Mesenchymal stem cell (in vitro differentiated cells and primary cell): Measurements from ENCODE around the gene FOXA1.

ENCODE experiments used
- DNase-seq: peaks from one replicate; pipeline ENCODE4 v3.0.0-alpha.2; 2013
- H2AFZ ChIP-seq: one replicate; pipeline ENCODE4 v1.6.1; 2013; ENCODE audit warnings: low read depth, mild to moderate bottlenecking, control low read depth, inconsistent platforms, low read length, moderate library complexity
- H2AK5ac ChIP-seq: 2 replicates; pipeline ENCODE4 v1.6.1; 2013; ENCODE audit warnings: low read length, moderate library complexity, mild to moderate bottlenecking, inconsistent platforms; ENCODE audit not compliant: severe bottlenecking
- H2BK120ac ChIP-seq: one replicate; pipeline ENCODE4 v1.6.1; 2013; ENCODE audit warnings: low read depth, mild to moderate bottlenecking, inconsistent platforms, low read length, moderate library complexity
- H2BK12ac ChIP-seq, 2 experiments: one replicate each; pipeline ENCODE4 v1.6.1; 2013; ENCODE audit warnings: inconsistent platforms in 2 of 2, low read length in 2 of 2, mild to moderate bottlenecking in 2 of 2, moderate library complexity in 2 of 2, control low read depth in 1 of 2
- H2BK15ac ChIP-seq: one replicate; pipeline ENCODE4 v1.6.1; 2013; ENCODE audit warnings: mild to moderate bottlenecking, low read depth, inconsistent platforms; ENCODE audit not compliant: poor library complexity, severe bottlenecking
- H2BK5ac ChIP-seq: 2 replicates; pipeline ENCODE4 v1.6.1; 2013; ENCODE audit warnings: low read depth, mild to moderate bottlenecking, low read length, control low read depth, inconsistent platforms; ENCODE audit not compliant: poor library complexity, severe bottlenecking
- H3K14ac ChIP-seq, 2 experiments: one replicate each; pipeline ENCODE4 v1.6.1; 2013; ENCODE audit warnings: inconsistent platforms in 2 of 2, low read length in 2 of 2, control low read depth in 1 of 2, mild to moderate bottlenecking in 1 of 2, moderate library complexity in 1 of 2
- H3K18ac ChIP-seq, 2 experiments: one replicate each; pipeline ENCODE4 v1.6.1; 2013; ENCODE audit warnings: inconsistent platforms in 2 of 2, low read length in 2 of 2, control low read depth in 1 of 2, low read depth in 1 of 2, mild to moderate bottlenecking in 1 of 2
- H3K23ac ChIP-seq, 2 experiments: one replicate each; pipeline ENCODE4 v1.6.1; 2013; ENCODE audit warnings: inconsistent platforms in 2 of 2, low read length in 2 of 2, mild to moderate bottlenecking in 2 of 2, moderate library complexity in 2 of 2, control low read depth in 1 of 2
- H3K27ac ChIP-seq: 2 replicates; pipeline ENCODE4 v1.5.1; 2013; ENCODE audit warnings: mild to moderate bottlenecking, moderate library complexity, low read length, control low read depth, inconsistent platforms; ENCODE audit not compliant: poor library complexity, severe bottlenecking
- H3K27me3 ChIP-seq, 2 experiments: 2 replicates each; pipeline versions ENCODE4 v1.6.1 to v1.7.0; 2013; ENCODE audit warnings: low read length in 2 of 2, mild to moderate bottlenecking in 2 of 2, moderate library complexity in 2 of 2, control low read depth in 1 of 2, inconsistent platforms in 1 of 2; ENCODE audit not compliant: control insufficient read depth in 1 of 2, insufficient read depth in 1 of 2
- H3K36me3 ChIP-seq, 2 experiments: 2 replicates each; pipeline versions ENCODE4 v1.6.1 to v1.7.0; 2013; ENCODE audit warnings: low read length in 2 of 2, control low read depth in 1 of 2, inconsistent platforms in 1 of 2, low read depth in 1 of 2, mild to moderate bottlenecking in 1 of 2; ENCODE audit not compliant: insufficient read depth in 2 of 2, control insufficient read depth in 1 of 2
- H3K4ac ChIP-seq, 2 experiments: one replicate each; pipeline ENCODE4 v1.6.1; 2013; ENCODE audit warnings: inconsistent platforms in 2 of 2, low read length in 2 of 2, mild to moderate bottlenecking in 2 of 2, moderate library complexity in 2 of 2, control low read depth in 1 of 2, low read depth in 1 of 2
- H3K4me1 ChIP-seq: 2 replicates; pipeline ENCODE4 v1.6.1; 2013; ENCODE audit warnings: low read depth, low read length, control low read depth; ENCODE audit not compliant: control insufficient read depth, insufficient read depth
- H3K4me2 ChIP-seq: 2 replicates; pipeline ENCODE4 v1.6.1; 2013; ENCODE audit warnings: low read length, mild to moderate bottlenecking, inconsistent platforms; ENCODE audit not compliant: poor library complexity, severe bottlenecking
- H3K4me3 ChIP-seq, 2 experiments: 2 replicates each; pipeline versions ENCODE4 v1.5.1 to v1.7.0; 2013; ENCODE audit warnings: low read length in 2 of 2, mild to moderate bottlenecking in 2 of 2, control low read depth in 1 of 2, low read depth in 1 of 2; ENCODE audit not compliant: insufficient read depth in 1 of 2
- H3K79me1 ChIP-seq: replicated peaks from 2 replicates; pipeline ENCODE4 v1.6.1; 2013; ENCODE audit warnings: mild to moderate bottlenecking, control low read depth, low read length, inconsistent platforms; ENCODE audit not compliant: poor library complexity, severe bottlenecking
- H3K9ac ChIP-seq: 2 replicates; pipeline ENCODE4 v1.7.0; 2013; ENCODE audit warnings: mild to moderate bottlenecking, low read length, moderate library complexity
- H3K9me3 ChIP-seq: 2 replicates; pipeline ENCODE4 v1.7.0; 2013; ENCODE audit warnings: mild to moderate bottlenecking, low read length; ENCODE audit not compliant: control insufficient read depth
- H4K8ac ChIP-seq: one replicate; pipeline ENCODE4 v1.6.1; 2013; ENCODE audit warnings: inconsistent platforms, mild to moderate bottlenecking, low read length, moderate library complexity
- H4K91ac ChIP-seq: one replicate; pipeline ENCODE4 v1.6.1; 2013; ENCODE audit warnings: mild to moderate bottlenecking, low read length, inconsistent platforms
- WGBS: methylation state at CpG from one replicate; pipeline ENCODE4 v1.1.7; 2013; ENCODE audit warnings: mixed read lengths; 5-methylcytosine and 5-hydroxymethylcytosine counted together

FOXA1 gene

DNA sequence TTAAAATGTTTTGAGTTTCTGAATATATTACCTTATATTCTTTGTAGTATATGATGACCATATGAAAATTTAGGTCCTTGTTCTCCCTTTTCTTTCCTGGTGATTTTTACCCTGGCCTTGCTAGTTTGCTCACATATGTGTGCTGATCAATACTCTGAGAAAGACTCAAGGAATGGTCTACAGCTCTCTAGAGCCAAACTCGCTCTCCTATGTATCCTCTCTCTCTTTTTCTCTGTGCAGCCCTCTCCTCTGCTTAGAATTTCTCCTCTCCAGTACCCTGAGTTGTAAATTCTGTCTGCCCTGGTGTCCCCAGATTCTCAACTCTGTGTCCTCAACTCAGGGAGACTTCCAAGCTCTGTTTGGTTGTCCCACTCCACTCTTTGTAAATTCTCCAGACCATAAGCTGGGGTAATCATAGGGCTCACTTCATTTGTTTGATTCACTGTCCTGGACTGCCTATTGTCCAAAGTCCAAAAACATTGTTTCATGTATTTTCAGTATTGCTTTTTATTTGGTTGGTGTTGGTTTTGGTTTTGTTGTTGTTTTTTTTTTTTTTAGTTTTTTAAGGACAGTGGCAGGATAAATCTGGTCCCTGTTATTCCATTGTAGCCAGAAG is 41.0 kb downstream of the FOXA1 start:
- WGBS = 100% methylated on average over 1 of the region's 1 CpG
- Histone ChIP-seq H2BK15ac (no peak overlapping the region), H3K9me3 (peaks cover 10% of the 10 kb centered on the region)

DNA sequence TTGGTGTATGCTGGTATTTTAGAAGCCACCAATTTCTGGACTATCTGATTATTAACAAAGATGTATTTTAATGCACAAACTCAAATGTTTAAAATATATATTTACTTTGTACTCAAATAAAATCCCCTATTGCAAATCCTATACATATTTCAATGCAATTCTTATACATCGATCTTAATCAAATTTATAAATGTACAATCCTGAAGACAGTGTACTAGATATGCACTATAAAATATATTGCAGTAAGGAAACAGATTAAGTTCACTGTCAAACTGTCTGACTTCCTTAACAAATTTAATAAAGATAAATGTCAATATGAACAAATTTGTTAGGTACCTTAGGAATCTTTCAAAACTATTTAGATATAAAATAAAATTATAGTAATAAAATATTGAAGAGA is 43.9 kb downstream of the FOXA1 start:
- Histone ChIP-seq H4K8ac (no peak overlapping the region), H3K4me1 (no peaks in the 10 kb centered on the region), H3K79me1 (no peaks in the 10 kb centered on the region), H3K23ac (no peak overlapping the region), H3K4ac (no peak overlapping the region), H2BK12ac (no peak overlapping the region), H2BK15ac (no peak overlapping the region), H3K18ac (no peak overlapping the region), H3K27ac (no peak overlapping the region), H3K4me2 (no peak overlapping the region), H2AFZ (no peak overlapping the region), H3K27me3 (no peaks in the 10 kb centered on the region), H3K9ac (no peak overlapping the region), H3K36me3 (no peaks in the 10 kb centered on the region), H2AK5ac (no peak overlapping the region), H4K91ac (no peak overlapping the region), H3K4me3 (no peak overlapping the region), H2BK120ac (no peak overlapping the region), H3K14ac (no peak overlapping the region), H2BK5ac (no peak overlapping the region), H3K9me3 (peaks cover 3% of the 10 kb centered on the region)
- DNase-seq = no peak
- whole genome bisulfite sequencing = no CpG with 5 or more reads among the region's 1 CpG

More for the DNA sequence above, 41.0 kb downstream of the FOXA1 start:
- no peak overlapping the region for H2AK5ac ChIP-seq
- no peak overlapping the region for H4K91ac ChIP-seq
- H3K4ac ChIP-seq = no peak overlapping the region
- no peak overlapping the region for H3K18ac ChIP-seq
- DNase-seq = no peak
- H3K9ac ChIP-seq = no peak overlapping the region
- no peak overlapping the region for H2AFZ ChIP-seq
- H3K4me2 ChIP-seq = no peak overlapping the region
- H2BK12ac ChIP-seq = no peak overlapping the region
- H3K4me3 ChIP-seq = no peak overlapping the region
- H3K27me3 ChIP-seq = no peaks in the 10 kb centered on the region
- no peak overlapping the region for H3K27ac ChIP-seq
- no peak overlapping the region for H3K23ac ChIP-seq
- no peaks in the 10 kb centered on the region for H3K4me1 ChIP-seq
- H3K79me1 ChIP-seq = no peaks in the 10 kb centered on the region
- no peak overlapping the region for H2BK5ac ChIP-seq
- H3K14ac ChIP-seq = no peak overlapping the region
- no peak overlapping the region for H4K8ac ChIP-seq
- H2BK120ac ChIP-seq = no peak overlapping the region
- H3K36me3 ChIP-seq = no peaks in the 10 kb centered on the region

DNA sequence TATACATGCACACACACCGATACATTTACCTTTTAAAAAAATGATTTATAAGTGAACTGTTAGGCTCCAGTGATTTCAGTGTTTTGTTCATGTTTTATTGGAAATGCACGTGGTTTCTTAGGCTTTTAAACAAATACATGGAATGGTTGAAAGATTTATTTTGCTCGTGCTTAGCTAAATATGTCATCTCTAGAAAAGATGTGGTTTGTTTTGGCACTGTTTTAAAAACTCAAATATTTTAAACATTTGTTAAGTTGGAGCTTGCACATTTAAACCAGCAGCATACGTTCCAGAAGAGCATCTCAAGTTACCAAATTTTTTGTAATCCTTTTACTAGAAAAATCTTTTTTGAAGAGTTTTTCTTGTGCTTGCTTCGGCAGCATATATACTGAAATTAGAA is 44.5 kb downstream of the FOXA1 start:
- no peak overlapping the region for H3K18ac ChIP-seq
- WGBS = 75% methylated on average over 2 of the region's 5 CpGs
- H2AFZ ChIP-seq = no peak overlapping the region

DNA sequence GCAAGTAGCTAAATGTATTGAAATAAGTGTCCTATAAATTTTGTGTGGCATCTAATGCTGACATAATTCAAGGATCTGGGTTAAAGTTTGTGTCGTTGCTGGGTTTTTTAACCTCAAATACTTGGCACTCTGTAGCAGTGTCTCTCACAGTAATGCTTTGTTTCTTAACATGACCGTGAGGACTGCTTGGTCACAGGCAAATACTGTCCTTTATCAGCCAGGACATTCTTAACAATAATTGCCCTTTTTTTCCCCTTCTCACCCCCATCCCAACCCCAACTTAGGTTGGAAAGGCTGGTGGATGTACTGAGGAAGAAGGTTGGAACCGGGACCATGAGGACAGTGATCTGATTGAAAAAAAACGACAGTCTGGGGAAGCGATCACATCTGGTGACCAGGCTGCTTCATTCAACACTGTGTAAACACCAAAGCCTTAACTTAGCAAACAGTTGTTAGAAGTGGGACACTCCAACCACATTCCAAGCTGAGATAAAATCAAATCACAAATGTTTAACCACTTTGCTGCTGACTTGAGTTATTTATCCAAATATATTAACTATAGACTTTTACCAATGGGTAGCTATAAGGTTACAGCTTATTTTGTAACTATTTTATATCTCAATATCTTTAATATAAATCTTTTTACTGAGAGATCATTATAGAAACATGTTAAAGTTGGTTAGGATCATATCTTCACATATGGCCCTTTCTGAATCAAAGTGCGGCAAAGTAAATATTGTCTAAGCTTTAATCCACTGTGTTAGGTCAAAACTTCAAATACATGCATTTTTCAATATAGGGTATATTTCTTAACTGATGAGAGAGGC is 48.2 kb downstream of the FOXA1 start:
- Histone ChIP-seq H3K23ac (no peak overlapping the region), H3K9me3 (no peaks in the 10 kb centered on the region), H3K27me3 (no peaks in the 10 kb centered on the region), H2BK12ac (no peak overlapping the region), H3K27ac (no peak overlapping the region), H4K91ac (no peak overlapping the region), H3K4me1 (no peaks in the 10 kb centered on the region), H3K4me3 (no peak overlapping the region), H2AK5ac (no peak overlapping the region), H3K9ac (no peak overlapping the region), H3K36me3 (no peaks in the 10 kb centered on the region), H2AFZ (no peak overlapping the region), H3K4ac (no peak overlapping the region), H2BK5ac (no peak overlapping the region), H4K8ac (no peak overlapping the region), H3K14ac (no peak overlapping the region), H3K4me2 (no peak overlapping the region), H2BK120ac (no peak overlapping the region), H3K79me1 (no peaks in the 10 kb centered on the region), H3K18ac (no peak overlapping the region), H2BK15ac (no peak overlapping the region)
- 34% methylated on average over 4 of the region's 6 CpGs for WGBS
- peak; percentile 47 for DNase-seq

More for the DNA sequence above, 44.5 kb downstream of the FOXA1 start:
- no peak overlapping the region for H4K91ac ChIP-seq
- no peaks in the 10 kb centered on the region for H3K27me3 ChIP-seq
- H2AK5ac ChIP-seq = no peak overlapping the region
- peaks cover 3% of the 10 kb centered on the region for H3K9me3 ChIP-seq
- H3K4me2 ChIP-seq = no peak overlapping the region
- H3K4me3 ChIP-seq = no peak overlapping the region
- H2BK12ac ChIP-seq = no peak overlapping the region
- H3K9ac ChIP-seq = no peak overlapping the region
- no peak for DNase-seq
- no peak overlapping the region for H2BK5ac ChIP-seq
- H2BK120ac ChIP-seq = no peak overlapping the region
- H2BK15ac ChIP-seq = no peak overlapping the region
- H3K14ac ChIP-seq = no peak overlapping the region
- H3K79me1 ChIP-seq = no peaks in the 10 kb centered on the region
- H3K4ac ChIP-seq = no peak overlapping the region
- H3K36me3 ChIP-seq = no peaks in the 10 kb centered on the region
- H3K23ac ChIP-seq = no peak overlapping the region
- H3K4me1 ChIP-seq = no peaks in the 10 kb centered on the region
- H3K27ac ChIP-seq = no peak overlapping the region
- H4K8ac ChIP-seq = no peak overlapping the region
